IMR-90 (cell line): ENCODE results near the gene ELOA. TPM values are rescaled to one million over a fixed set of nuclear protein-coding genes. Genes with fewer than 3 reads are reported as not detected.

Source experiments
- ATAC-seq: fragments of 200-7000 bp; cut with Tn5 transposase; 2 replicates; pipeline ENCODE4 v1.9.1; 2020; ENCODE audit warnings: low read depth, mild to moderate bottlenecking, moderate library complexity
- BruUV-seq: library from RNA; stranded (reverse); fragments of 400-500 nt; replicated peaks from 2 replicates; lab custom pipeline; 2021; lab: Mats Ljungman, UMichigan
- CTCF ChIA-PET: fragments of 300-600 bp; formaldehyde crosslinking; extraction: SDS; loops from one replicate; lab custom pipeline; 2021; ENCODE audit warnings: antibody characterized with exemption; lab: Yijun Ruan, JAX
- POLR2A ChIA-PET: fragments of 300-600 bp; sonication (Branson Sonifier 250); formaldehyde crosslinking; loops from one replicate; lab custom pipeline; 2022; ENCODE audit warnings: antibody characterized with exemption; ENCODE audit not compliant: unreplicated experiment; lab: Charles Lee
- DNase-seq: peaks from one replicate; pipeline ENCODE4 v3.0.0; 2013
- H2AFZ ChIP-seq: replicated peaks from 2 replicates; pipeline ENCODE3; 2013; ENCODE audit warnings: low read length, mild to moderate bottlenecking; ENCODE audit not compliant: poor library complexity
- H2AK5ac ChIP-seq: 2 replicates; pipeline ENCODE4 v1.6.1; 2013; ENCODE audit warnings: low read depth, low read length, inconsistent platforms
- H2AK9ac ChIP-seq: replicated peaks from 2 replicates; pipeline ENCODE3; 2013; ENCODE audit warnings: mild to moderate bottlenecking, low read depth, low read length, moderate library complexity; ENCODE audit not compliant: poor library complexity
- H2BK120ac ChIP-seq: 2 replicates; pipeline ENCODE4 v1.6.1; 2013; ENCODE audit warnings: low read depth, low read length, inconsistent platforms
- H2BK15ac ChIP-seq: 3 replicates; pipeline ENCODE4 v1.6.1; 2013; ENCODE audit warnings: low read depth, low read length, inconsistent platforms
- H2BK20ac ChIP-seq: 2 replicates; pipeline ENCODE4 v1.6.1; 2013; ENCODE audit warnings: low read depth, mild to moderate bottlenecking, inconsistent platforms, low read length, moderate library complexity
- H2BK5ac ChIP-seq: 2 replicates; pipeline ENCODE4 v1.6.1; 2013; ENCODE audit warnings: mild to moderate bottlenecking, low read depth, low read length, inconsistent platforms; ENCODE audit not compliant: poor library complexity, severe bottlenecking
- H3K14ac ChIP-seq: replicated peaks from 2 replicates; pipeline ENCODE4 v1.6.1; 2013; ENCODE audit warnings: low read depth, low read length, inconsistent platforms
- H3K18ac ChIP-seq: 2 replicates; pipeline ENCODE4 v1.6.1; 2013; ENCODE audit warnings: low read depth, low read length, control low read depth
- H3K23ac ChIP-seq: 2 replicates; pipeline ENCODE4 v1.6.1; 2013; ENCODE audit warnings: low read depth, low read length, inconsistent platforms
- H3K27ac ChIP-seq: 2 replicates; pipeline ENCODE4 v1.5.1; 2013; ENCODE audit warnings: mild to moderate bottlenecking, control low read depth, low read length; ENCODE audit not compliant: insufficient read depth
- H3K27me3 ChIP-seq: 2 replicates; pipeline ENCODE4 v1.6.1; 2013; ENCODE audit warnings: low read length; ENCODE audit not compliant: control insufficient read depth, insufficient read depth
- H3K36me3 ChIP-seq: 2 replicates; pipeline ENCODE4 v1.6.1; 2013; ENCODE audit warnings: low read length, mixed read lengths; ENCODE audit not compliant: control insufficient read depth, insufficient read depth
- H3K4ac ChIP-seq: 2 replicates; pipeline ENCODE4 v1.6.1; 2013; ENCODE audit warnings: low read depth, low read length, inconsistent platforms
- H3K4me1 ChIP-seq: 2 replicates; pipeline ENCODE4 v1.6.1; 2013; ENCODE audit warnings: low read length, mixed read lengths; ENCODE audit not compliant: control insufficient read depth, insufficient read depth
- H3K4me2 ChIP-seq: 2 replicates; pipeline ENCODE4 v1.6.1; 2013; ENCODE audit warnings: low read depth, mild to moderate bottlenecking, control low read depth, low read length, moderate library complexity
- H3K4me3 ChIP-seq: 2 replicates; pipeline ENCODE4 v1.5.1; 2013; ENCODE audit warnings: low read depth, mild to moderate bottlenecking, control low read depth, low read length, moderate library complexity; ENCODE audit not compliant: insufficient read depth
- H3K56ac ChIP-seq: 2 replicates; pipeline ENCODE4 v1.6.1; 2013; ENCODE audit warnings: low read length, inconsistent platforms; ENCODE audit not compliant: insufficient read depth; ENCODE audit errors: extremely low read depth
- H3K79me1 ChIP-seq, 2 experiments: 2 replicates each; pipeline ENCODE4 v1.6.1; 2013; ENCODE audit warnings: low read length in 2 of 2, inconsistent platforms in 1 of 2, low read depth in 1 of 2
- H3K9ac ChIP-seq: 2 replicates; pipeline ENCODE4 v1.6.1; 2013; ENCODE audit warnings: low read depth, low read length, control low read depth
- H3K9me1 ChIP-seq: 2 replicates; pipeline ENCODE4 v1.6.1; 2013; ENCODE audit warnings: low read length, inconsistent platforms; ENCODE audit not compliant: insufficient read depth
- H3K9me3 ChIP-seq: 2 replicates; pipeline ENCODE4 v1.6.1; 2013; ENCODE audit warnings: low read length; ENCODE audit not compliant: control insufficient read depth, insufficient read depth
- H4K20me1 ChIP-seq: 2 replicates; pipeline ENCODE4 v1.6.1; 2013; ENCODE audit warnings: low read length, inconsistent platforms; ENCODE audit not compliant: insufficient read depth
- H4K5ac ChIP-seq: 2 replicates; pipeline ENCODE4 v1.6.1; 2013; ENCODE audit warnings: mild to moderate bottlenecking, low read depth, low read length, control low read depth
- H4K8ac ChIP-seq, 2 experiments: 2 replicates each; pipeline ENCODE4 v1.6.1; 2013; ENCODE audit warnings: low read depth in 2 of 2, low read length in 2 of 2, control low read depth in 1 of 2, inconsistent platforms in 1 of 2
- H4K91ac ChIP-seq: 2 replicates; pipeline ENCODE4 v1.6.1; 2013; ENCODE audit warnings: low read depth, low read length, inconsistent platforms; ENCODE audit not compliant: insufficient read depth
- CEBPB ChIP-seq: IDR thresholded peaks from 2 replicates; pipeline ENCODE4 v1.6.1; 2012; ENCODE audit warnings: low read depth, low read length, improper control_type of control experiment
- WGBS, 2 experiments: methylation state at CpG; one replicate each; pipeline versions ENCODE4 v1.1.5 to v1.1.7; 2013; ENCODE audit warnings: missing lambda C conversion rate in 2 of 2; ENCODE audit not compliant: insufficient read length in 1 of 2; ENCODE audit errors: extremely low coverage in 2 of 2; 5-methylcytosine and 5-hydroxymethylcytosine counted together
- dilution Hi-C: fragments of 300-500 bp; cut with HindIII; formaldehyde crosslinking; loops from one replicate; pipeline ENCODE4 v1.14.3; 2018; ENCODE audit warnings: low sequenced_read_pairs; ENCODE audit not compliant: unreplicated experiment
- in situ Hi-C: fragments of 300-500 bp; cut with MboI; formaldehyde crosslinking; loops from 3 replicates; pipeline ENCODE4 v1.14.3; 2019; ENCODE audit warnings: low sequenced_read_pairs, inconsistent platforms, mixed read lengths
- intact Hi-C: fragments of 100-400 bp; cut with micrococcal nuclease; formaldehyde crosslinking; loops from 2 replicates; pipeline ENCODE4 v1.10.0; 2022
- polyA plus RNA-seq, 3 experiments: library from polyadenylated mRNA; depleted of rRNA; stranded (reverse); fragments of >200 nt; gene quantifications; 2 replicates each; pipeline ENCODE4 v1.2.3, GENCODE V29; 2012; ENCODE audit warnings: low replicate concordance in 1 of 3
- total RNA-seq: library from RNA; depleted of rRNA; stranded (reverse); fragments of >200 nt; gene quantifications from 2 replicates; pipeline ENCODE4 v1.2.3, GENCODE V29; 2012
- TF ChIP-seq, protein P1 (sequence below): fragments of 150-350 bp; IDR thresholded peaks from 2 replicates; pipeline ENCODE4 v1.6.1; 2016; ENCODE audit warnings: low read depth, mild to moderate bottlenecking, low read length, moderate library complexity, borderline replicate concordance

ELOA gene
- total and polyA plus RNA-seq, 2 of the 4 experiments (the other 2 are of a cell fraction), result 22.9 to 40.7 TPM

DNA sequence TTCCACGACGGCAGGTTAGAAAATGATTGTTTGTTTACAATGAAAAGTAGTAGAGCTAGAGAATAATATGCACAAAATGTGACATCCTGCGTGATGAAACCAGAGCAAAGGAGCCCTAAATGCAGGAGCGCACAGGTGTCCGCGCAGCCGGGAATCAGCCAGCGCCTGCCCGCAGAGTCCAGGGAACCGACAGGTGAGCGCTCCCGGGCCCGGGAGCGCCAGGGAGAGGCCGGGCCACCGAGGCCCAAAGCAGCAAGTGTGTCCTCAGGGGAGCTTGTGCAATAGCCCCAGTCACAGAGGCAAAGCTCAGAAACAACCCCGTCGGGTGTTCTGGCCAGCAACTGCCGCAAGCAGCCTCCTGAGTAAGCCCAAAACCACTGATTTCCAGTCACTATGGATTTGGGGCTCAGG is 58.1 kb downstream of the ELOA start:
- Histone ChIP-seq H3K4me2 (peak overlapping the region; percentile 81), H3K27me3 (no peaks in the 10 kb centered on the region), H3K9me1 (peaks cover 12% of the 10 kb centered on the region; the same call in 1 of the 2 replicates), H2BK120ac (no peak overlapping the region), H2AK9ac (peak overlapping the region; percentile 98), H3K18ac (no peak overlapping the region), H4K5ac (no peak overlapping the region), H3K27ac (peak overlapping the region; percentile 75; the same call in 1 of the 2 replicates), H3K9me3 (no peaks in the 10 kb centered on the region), H3K4me3 (peak overlapping the region; percentile 54), H2AFZ (peak overlapping the region; percentile 94), H3K79me1 (peaks cover 17 to 37% of the 10 kb centered on the region in 2 experiments), H3K36me3 (peaks cover 21% of the 10 kb centered on the region), H2BK20ac (no peak overlapping the region), H2BK15ac (no peak overlapping the region), H3K4ac (peak overlapping the region; percentile 86), H3K23ac (peak overlapping the region; percentile 91; the same call in 1 of the 2 replicates), H3K4me1 (peaks cover 7% of the 10 kb centered on the region; the same call in 1 of the 2 replicates), H3K14ac (peak overlapping the region; percentile 26), H4K8ac (peak overlapping the region; percentile 63 to 93), H3K9ac (peak overlapping the region; percentile 54), H3K56ac (peak overlapping the region; percentile 73), H4K20me1 (no peaks in the 10 kb centered on the region), H2BK5ac (no peak overlapping the region), H4K91ac (no peak overlapping the region), H2AK5ac (peak overlapping the region; percentile 75)
- BruUV-seq, result no TSS peak
- intact Hi-C loops, result no loop called here
- in situ Hi-C loops, result no loop called here
- CTCF ChIA-PET, result no interaction called here
- DNase-seq (no peak), ATAC-seq (no peak)
- dilution Hi-C loops, result no loop called here
- TF ChIP-seq, protein P1, sequence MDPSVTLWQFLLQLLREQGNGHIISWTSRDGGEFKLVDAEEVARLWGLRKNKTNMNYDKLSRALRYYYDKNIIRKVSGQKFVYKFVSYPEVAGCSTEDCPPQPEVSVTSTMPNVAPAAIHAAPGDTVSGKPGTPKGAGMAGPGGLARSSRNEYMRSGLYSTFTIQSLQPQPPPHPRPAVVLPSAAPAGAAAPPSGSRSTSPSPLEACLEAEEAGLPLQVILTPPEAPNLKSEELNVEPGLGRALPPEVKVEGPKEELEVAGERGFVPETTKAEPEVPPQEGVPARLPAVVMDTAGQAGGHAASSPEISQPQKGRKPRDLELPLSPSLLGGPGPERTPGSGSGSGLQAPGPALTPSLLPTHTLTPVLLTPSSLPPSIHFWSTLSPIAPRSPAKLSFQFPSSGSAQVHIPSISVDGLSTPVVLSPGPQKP, result no peak
- peak; percentile 51 for TF ChIP-seq CEBPB
- 18% methylated on average over 7 of the region's 19 CpGs; no CpG with 5 or more reads in 1 of the 2 experiments for WGBS, 2 experiments
- POLR2A ChIA-PET, result no interaction called here
